GM19452 (cell line): Measurements from ENCODE around the gene RMDN3.

Experiments used
- ATAC-seq: cut with Tn5 transposase; IDR thresholded peaks from one replicate; pipeline ENCODE4 v1.9.1; 2021; ENCODE audit not compliant: unreplicated experiment

Gene RMDN3

GRCh38 chr15:40754883-40755811 lies at the start of gene RMDN3:
TSS of gene RMDN3 (minus strand) at chr15:40755254. CDS start at chr15:40754783, 471 bp downstream.
- ATAC-seq: peak; percentile 81

GRCh38 chr15:40803688-40804087 lies 48.6 kb upstream of the RMDN3 start:
- ATAC-seq: no peak

GRCh38 chr15:40803076-40803475 lies 48.0 kb upstream of the RMDN3 start:
- no peak for ATAC-seq

GRCh38 chr15:40799523-40799922 lies 44.5 kb upstream of the RMDN3 start:
- no peak for ATAC-seq

- no peak for ATAC-seq
These were observed 41.5 kb upstream of the RMDN3 start for GRCh38 chr15:40796512-40796911.

GRCh38 chr15:40796041-40796440 lies 41.0 kb upstream of the RMDN3 start:
- ATAC-seq: no peak

GRCh38 chr15:40793216-40793989 lies 38.3 kb upstream of the RMDN3 start:
- ATAC-seq: no peak

GRCh38 chr15:40792394-40792793 lies 37.3 kb upstream of the RMDN3 start:
- no peak for ATAC-seq

- ATAC-seq: no peak
These were observed 35.7 kb upstream of the RMDN3 start for GRCh38 chr15:40790718-40791117.

GRCh38 chr15:40789999-40790398 lies 34.9 kb upstream of the RMDN3 start:
- ATAC-seq: no peak

GRCh38 chr15:40789119-40789518 lies 34.1 kb upstream of the RMDN3 start:
- ATAC-seq: no peak

GRCh38 chr15:40787991-40788390 lies 32.9 kb upstream of the RMDN3 start:
- no peak for ATAC-seq

GRCh38 chr15:40787344-40787841 lies 32.3 kb upstream of the RMDN3 start:
- no peak for ATAC-seq

- ATAC-seq: no peak
These were observed 30.8 kb upstream of the RMDN3 start for GRCh38 chr15:40785814-40786213.

GRCh38 chr15:40785164-40785563 lies 30.1 kb upstream of the RMDN3 start:
- ATAC-seq: no peak

- ATAC-seq: peak; percentile 67
These were observed 27.7 kb upstream of the RMDN3 start for GRCh38 chr15:40782609-40783227.

GRCh38 chr15:40776537-40777141 lies 21.6 kb upstream of the RMDN3 start:
- no peak for ATAC-seq

- ATAC-seq: no peak
These were observed 20.9 kb upstream of the RMDN3 start for GRCh38 chr15:40775740-40776536.

GRCh38 chr15:40775007-40775406 lies 20.0 kb upstream of the RMDN3 start:
- ATAC-seq: no peak

GRCh38 chr15:40773902-40774301 lies 18.8 kb upstream of the RMDN3 start:
- ATAC-seq: no peak
